K562 (cell line): ENCODE data around the gene DNAJC18. TPM values are rescaled to one million over a fixed set of nuclear protein-coding genes. Genes with fewer than 3 reads are reported as not detected.
A peak's percentile ranks its signal among the peaks of the same experiment; 100 is the strongest.

Source experiments
- GATA2 ChIP-seq: sonication (generic); formaldehyde crosslinking; IDR thresholded peaks from 2 replicates; pipeline ENCODE4 v1.4.0; 2020; ENCODE audit warnings: mild to moderate bottlenecking, missing genetic modification reagents
- HDAC3 ChIP-seq: fragments of 450-650 bp; IDR thresholded peaks from 2 replicates; pipeline ENCODE4 v1.6.1; 2018; ENCODE audit warnings: borderline replicate concordance, mild to moderate bottlenecking, moderate library complexity; ENCODE audit not compliant: partially characterized antibody
- PATZ1 ChIP-seq: fragments of 250-450 bp; sonication (Bioruptor Pico); IDR thresholded peaks from 2 replicates; pipeline ENCODE4 v1.5.0; 2020; ENCODE audit warnings: mild to moderate bottlenecking, borderline replicate concordance
- PHTF2 ChIP-seq: fragments of 250-450 bp; sonication (Bioruptor Pico); IDR thresholded peaks from 2 replicates; pipeline ENCODE4 v1.5.0; 2021; ENCODE audit warnings: mild to moderate bottlenecking
- REST ChIP-seq, 2 experiments: fragments of 450-650 bp; formaldehyde crosslinking in 1 of 2; IDR thresholded peaks; 2 replicates each; pipeline versions ENCODE4 v1.4.0 to v1.6.1; 2014 to 2020; ENCODE audit warnings: mild to moderate bottlenecking in 2 of 2, borderline replicate concordance in 1 of 2, low read depth in 1 of 2
- SAP30 ChIP-seq: fragments of 200-600 bp; sonication (generic); IDR thresholded peaks from 2 replicates; pipeline ENCODE4 v1.6.1; 2012; ENCODE audit warnings: borderline replicate concordance, low read depth, mild to moderate bottlenecking, moderate library complexity, low read length, control low read depth, inconsistent platforms; ENCODE audit not compliant: insufficient read depth, poor library complexity, severe bottlenecking
- SNRNP70 ChIP-seq: fragments of 200-400 bp; formaldehyde crosslinking; optimal IDR thresholded peaks from 2 replicates; pipeline ENCODE3; 2017; ENCODE audit warnings: low read depth, low read length
- ZBTB11 ChIP-seq, 3 experiments: fragments of 200-800 bp in 1 of 3; fragments of 250-450 bp in 1 of 3; fragments of 450-650 bp in 1 of 3; sonication (Bioruptor Pico) in 1 of 3; sonication (Bioruptor generic) in 1 of 3; formaldehyde crosslinking in 1 of 3; IDR thresholded peaks; 2 replicates each; pipeline versions ENCODE4 v1.6.1 to v1.8.0; 2016 to 2022; ENCODE audit warnings: mild to moderate bottlenecking in 2 of 3, missing genetic modification characterization in 2 of 3, missing compliant biosample characterization in 1 of 3, moderate library complexity in 1 of 3
- ZC3H4 ChIP-seq: sonication (generic); formaldehyde crosslinking; IDR thresholded peaks from 2 replicates; pipeline ENCODE4 v1.9.0; 2021; ENCODE audit warnings: missing genetic modification reagents, borderline replicate concordance
- ZNF668 ChIP-seq: fragments of 250-450 bp; sonication (Bioruptor Pico); IDR thresholded peaks from 2 replicates; pipeline ENCODE4 v1.8.0; 2022; ENCODE audit warnings: mild to moderate bottlenecking, inconsistent platforms
- polyA plus RNA-seq, 8 experiments: library from polyadenylated mRNA; depleted of rRNA in 4 of 8; stranded (reverse) in 5 of 8; unstranded in 3 of 8; fragments of >200 nt; fragmentation: Nextera tagmentation in 2 of 8; fragmentation: Illumina TruSeq in 1 of 8; extraction: Ambion mirVana in 2 of 8; extraction: Trizol in 1 of 8; gene quantifications; 2 replicates each; pipeline versions ENCODE4 v1.2.1 to v1.2.3, GENCODE V29; 2011 to 2014; ENCODE audit warnings: inconsistent platforms in 1 of 8, missing spikeins in 1 of 8
- total RNA-seq, 7 experiments: library from RNA; depleted of rRNA in 6 of 7; stranded (reverse); fragments of >200 nt in 6 of 7; fragmentation: Illumina TruSeq in 2 of 7; extraction: Trizol in 2 of 7; gene quantifications; 2 replicates each; pipeline versions ENCODE4 v1.2.1 to v1.2.3, GENCODE V29; 2011 to 2021; ENCODE audit warnings: low replicate concordance in 1 of 7

The DNAJC18 gene
- total and polyA plus RNA-seq, 9 of the 15 experiments (the other 6 are each of a cell fraction or from before 2014, with no cell fraction given), result 1.5 to 13.3 (median 7.5) TPM

- no peak for TF ChIP-seq ZC3H4 (CRISPR knock-in tag)
- no peak for TF ChIP-seq PATZ1 (CRISPR knock-in tag)
- peak; percentile 37 for TF ChIP-seq HDAC3
- TF ChIP-seq REST (IDR thresholded peaks at IDR 0.05; ENCODE audit: borderline replicate concordance), result no peak; the same call in 1 of the 2 replicates
- TF ChIP-seq REST (CRISPR knock-in tag; IDR thresholded peaks at IDR 0.05; ENCODE audit: low read depth), result no peak
- no peak for TF ChIP-seq ZNF668 (CRISPR knock-in tag)
- TF ChIP-seq SNRNP70, result no peak
- no peak for TF ChIP-seq PHTF2 (CRISPR knock-in tag)
- TF ChIP-seq SAP30, result no peak
- TF ChIP-seq GATA2 (CRISPR knock-in tag), result peak; percentile 22; the same call in 1 of the 2 replicates
- peak in 1 of 3 experiments; percentile 61; a peak in 2 of 6 replicates for TF ChIP-seq ZBTB11 (CRISPR knock-in tag; IDR thresholded peaks at IDR 0.05)
Observed at GRCh38 chr5:139474890-139475791, 35.8 kb upstream of the DNAJC18 start (continued).
